Panc1 (cell line): ENCODE data around the gene AGAP1. TPM values are rescaled to one million over a fixed set of nuclear protein-coding genes. Genes with fewer than 3 reads are reported as not detected.

ENCODE experiments used
- ATAC-seq: fragments of 200-7000 bp; cut with Tn5 transposase; 2 replicates; pipeline ENCODE4 v1.9.1; 2020; ENCODE audit warnings: mild to moderate bottlenecking, moderate library complexity
- BruUV-seq: library from RNA; stranded (reverse); fragments of 400-500 nt; replicated peaks from 2 replicates; lab custom pipeline; 2021; lab: Mats Ljungman, UMichigan
- CTCF ChIA-PET: fragments of 300-600 bp; sonication (Branson Sonifier 250); formaldehyde crosslinking; loops from one replicate; lab custom pipeline; 2022; ENCODE audit warnings: antibody characterized with exemption; lab: Charles Lee
- POLR2A ChIA-PET: fragments of 300-600 bp; sonication (Branson Sonifier 250); formaldehyde crosslinking; loops from one replicate; lab custom pipeline; 2022; ENCODE audit warnings: antibody characterized with exemption; lab: Charles Lee
- DNase-seq: peaks from one replicate; pipeline ENCODE4 v3.0.0-alpha.2; 2010; ENCODE audit warnings: low read depth, low spot score
- H3K27ac ChIP-seq: 2 replicates; pipeline ENCODE4 v1.5.1; 2011; ENCODE audit warnings: mild to moderate bottlenecking, low read length, inconsistent platforms
- H3K27me3 ChIP-seq: fragments of 200-500 bp; sonication (Bioruptor generic); 2 replicates; pipeline ENCODE4 v1.6.0; 2014; ENCODE audit warnings: low read length, inconsistent platforms; ENCODE audit not compliant: control insufficient read depth, insufficient read depth
- H3K36me3 ChIP-seq: fragments of 200-500 bp; sonication (Bioruptor generic); 2 replicates; pipeline ENCODE4 v1.5.1; 2014; ENCODE audit warnings: inconsistent platforms, mild to moderate bottlenecking, low read length, moderate library complexity; ENCODE audit not compliant: control insufficient read depth, insufficient read depth
- H3K4me1 ChIP-seq: 2 replicates; pipeline ENCODE4 v1.5.1; 2011; ENCODE audit warnings: inconsistent platforms, mild to moderate bottlenecking, low read length, moderate library complexity; ENCODE audit not compliant: control insufficient read depth, insufficient read depth
- H3K4me3 ChIP-seq, 2 experiments: 2 replicates each; pipeline ENCODE4 v1.5.1; 2011 to 2012; ENCODE audit warnings: low read depth in 2 of 2, low read length in 2 of 2, mild to moderate bottlenecking in 2 of 2, inconsistent platforms in 1 of 2, moderate library complexity in 1 of 2
- H3K9me3 ChIP-seq: fragments of 200-500 bp; sonication (Bioruptor generic); 2 replicates; pipeline ENCODE4 v1.5.1; 2014; ENCODE audit warnings: low read depth, mild to moderate bottlenecking, inconsistent platforms, low read length, moderate library complexity; ENCODE audit not compliant: control insufficient read depth, insufficient read depth
- POLR2AphosphoS5 ChIP-seq: IDR thresholded peaks from 2 replicates; pipeline ENCODE4 v1.6.1; 2012; ENCODE audit warnings: mild to moderate bottlenecking, low read depth, low read length, moderate library complexity
- REST ChIP-seq, 2 experiments: IDR thresholded peaks; 2 replicates each; pipeline ENCODE4 v1.6.1; 2011 to 2012; ENCODE audit warnings: low read depth in 2 of 2, control low read depth in 1 of 2, low read length in 1 of 2, mild to moderate bottlenecking in 1 of 2, moderate library complexity in 1 of 2; ENCODE audit not compliant: insufficient read depth in 1 of 2
- SIN3A ChIP-seq: IDR thresholded peaks from 2 replicates; pipeline ENCODE4 v1.6.1; 2012; ENCODE audit warnings: low read depth, mild to moderate bottlenecking, low read length, moderate library complexity, borderline replicate concordance; ENCODE audit not compliant: insufficient read depth
- TCF7L2 ChIP-seq: IDR thresholded peaks from 2 replicates; pipeline ENCODE4 v1.6.1; 2011; ENCODE audit warnings: mild to moderate bottlenecking, low read depth, low read length, inconsistent platforms
- in situ Hi-C: cut with HindIII; loops from 2 replicates; pipeline ENCODE4 v1.10.0; 2016; ENCODE audit warnings: low sequenced_read_pairs, low pct_unique_long_range_greater_than_20kb
- intact Hi-C: fragments of 100-400 bp; cut with micrococcal nuclease; formaldehyde crosslinking; loops from one replicate; pipeline ENCODE4 v1.10.0; 2022; ENCODE audit not compliant: unreplicated experiment
- total RNA-seq: library from RNA; stranded (reverse); gene quantifications from one replicate; pipeline ENCODE4 v1.2.1, GENCODE V29; 2021; ENCODE audit not compliant: unreplicated experiment
- TF ChIP-seq, protein P1 (sequence below): fragments of 450-650 bp; IDR thresholded peaks from 2 replicates; pipeline ENCODE4 v1.5.1; 2017; ENCODE audit warnings: mild to moderate bottlenecking

The AGAP1 gene
- total RNA-seq, 1 experiment from 2014 or later = 38.9 TPM

DNA sequence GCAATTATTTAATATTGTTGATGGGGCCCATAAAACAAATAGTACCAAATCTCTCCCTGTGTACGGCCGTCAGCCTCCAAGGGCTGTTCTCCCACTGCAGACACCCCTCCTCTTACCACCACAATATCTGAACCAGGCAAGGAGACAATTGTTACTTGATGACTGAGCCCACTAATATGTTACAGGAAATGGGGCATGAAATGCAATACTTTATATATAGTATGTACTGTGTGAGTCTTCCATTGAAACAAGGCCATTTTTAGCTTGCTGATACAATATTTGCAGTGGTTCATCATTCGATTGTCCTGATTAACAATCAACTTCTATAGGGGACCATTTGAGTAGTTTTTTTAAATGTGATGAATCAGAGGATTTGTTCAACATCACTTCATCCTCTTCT lies 367.0 kb downstream of the AGAP1 start:
- Histone ChIP-seq H3K27me3 (no peaks in the 10 kb centered on the region), H3K36me3 (no peaks in the 10 kb centered on the region), H3K9me3 (no peaks in the 10 kb centered on the region), H3K4me1 (no peaks in the 10 kb centered on the region), H3K27ac (no peak overlapping the region), H3K4me3 (no peak overlapping the region)
- DNase-seq (no peak), ATAC-seq (no peak)
- no peak for TF ChIP-seq SIN3A
- TF ChIP-seq, protein P1, sequence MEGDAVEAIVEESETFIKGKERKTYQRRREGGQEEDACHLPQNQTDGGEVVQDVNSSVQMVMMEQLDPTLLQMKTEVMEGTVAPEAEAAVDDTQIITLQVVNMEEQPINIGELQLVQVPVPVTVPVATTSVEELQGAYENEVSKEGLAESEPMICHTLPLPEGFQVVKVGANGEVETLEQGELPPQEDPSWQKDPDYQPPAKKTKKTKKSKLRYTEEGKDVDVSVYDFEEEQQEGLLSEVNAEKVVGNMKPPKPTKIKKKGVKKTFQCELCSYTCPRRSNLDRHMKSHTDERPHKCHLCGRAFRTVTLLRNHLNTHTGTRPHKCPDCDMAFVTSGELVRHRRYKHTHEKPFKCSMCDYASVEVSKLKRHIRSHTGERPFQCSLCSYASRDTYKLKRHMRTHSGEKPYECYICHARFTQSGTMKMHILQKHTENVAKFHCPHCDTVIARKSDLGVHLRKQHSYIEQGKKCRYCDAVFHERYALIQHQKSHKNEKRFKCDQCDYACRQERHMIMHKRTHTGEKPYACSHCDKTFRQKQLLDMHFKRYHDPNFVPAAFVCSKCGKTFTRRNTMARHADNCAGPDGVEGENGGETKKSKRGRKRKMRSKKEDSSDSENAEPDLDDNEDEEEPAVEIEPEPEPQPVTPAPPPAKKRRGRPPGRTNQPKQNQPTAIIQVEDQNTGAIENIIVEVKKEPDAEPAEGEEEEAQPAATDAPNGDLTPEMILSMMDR = no peak
- POLR2A ChIA-PET = no interaction called here
- in situ Hi-C loops = no loop called here
- BruUV-seq = no TSS peak
- intact Hi-C loops = no loop called here
- CTCF ChIA-PET = no interaction called here

- TF ChIP-seq REST (IDR thresholded peaks at IDR 0.05; ENCODE audit: insufficient read depth in 1 of 2, low read depth in 2 of 2, low read length in 1 of 2) (no peak), TCF7L2 (no peak), POLR2AphosphoS5 (no peak), SIN3A (no peak)
- TF ChIP-seq, protein P1 = no peak
- no peak for ATAC-seq
- Histone ChIP-seq H3K27me3 (no peaks in the 10 kb centered on the region), H3K4me3 (no peak overlapping the region), H3K4me1 (no peaks in the 10 kb centered on the region), H3K27ac (no peak overlapping the region), H3K9me3 (no peaks in the 10 kb centered on the region), H3K36me3 (no peaks in the 10 kb centered on the region)
- in situ Hi-C loops (no loop called here), intact Hi-C loops (no loop called here)
- POLR2A ChIA-PET = no interaction called here
- no peak for DNase-seq
- CTCF ChIA-PET = no interaction called here
- no TSS peak for BruUV-seq
Observed at GRCh38 chr2:235861383-235861782, 367.5 kb downstream of the AGAP1 start.
